Mesothelial cell of epicardium (in vitro differentiated cells): Measurements from ENCODE around the gene ATP6V1E1. TPM values are rescaled to one million over a fixed set of nuclear protein-coding genes. Genes with fewer than 3 reads are reported as not detected.

Experiments used
- DNase-seq, 2 experiments: peaks; one replicate each; pipeline ENCODE4 v3.0.0; 2021; ENCODE audit warnings: low spot score in 2 of 2; ENCODE audit not compliant: unreplicated experiment in 2 of 2
- H3K27ac Mint-ChIP-seq: 2 replicates; pipeline ENCODE4 v1.8.0; 2021; ENCODE audit warnings: mixed read lengths
- H3K27me3 Mint-ChIP-seq: 2 replicates; pipeline ENCODE4 v1.8.0; 2021; ENCODE audit warnings: low read depth, mixed read lengths
- H3K36me3 Mint-ChIP-seq: 2 replicates; pipeline ENCODE4 v1.8.0; 2021; ENCODE audit warnings: mixed read lengths
- H3K4me1 Mint-ChIP-seq: 2 replicates; pipeline ENCODE4 v1.8.0; 2021; ENCODE audit warnings: mixed read lengths
- H3K4me3 Mint-ChIP-seq: 2 replicates; pipeline ENCODE4 v1.8.0; 2021; ENCODE audit warnings: mild to moderate bottlenecking, moderate library complexity, mixed read lengths
- H3K9me3 Mint-ChIP-seq: 2 replicates; pipeline ENCODE4 v1.8.0; 2021; ENCODE audit warnings: mixed read lengths
- CTCF ChIP-seq: fragments of 200-600 bp; sonication (generic); IDR thresholded peaks from one replicate; pipeline ENCODE4 v1.5.0; 2021; ENCODE audit warnings: antibody characterized with exemption; ENCODE audit not compliant: unreplicated experiment
- total RNA-seq: library from RNA; stranded (reverse); gene quantifications from 3 replicates; pipeline ENCODE4 v1.2.1, GENCODE V29; 2021

Gene ATP6V1E1
- total RNA-seq, 1 donor from 2014 or later, result 53.2 TPM

GRCh38 chr22:17549183-17549582, 79.4 kb downstream of the ATP6V1E1 start:
- H3K9me3 Mint-ChIP-seq, result no peaks in the 10 kb centered on the region
- no peak for TF ChIP-seq CTCF
- no peak overlapping the region for H3K27ac Mint-ChIP-seq
- H3K36me3 Mint-ChIP-seq, result peaks cover 19% of the 10 kb centered on the region
- no peaks in the 10 kb centered on the region for H3K4me1 Mint-ChIP-seq
- H3K27me3 Mint-ChIP-seq, result no peaks in the 10 kb centered on the region
- no peak for DNase-seq
- H3K4me3 Mint-ChIP-seq, result no peak overlapping the region

- Mint-ChIP-seq H3K36me3 (peaks cover 19% of the 10 kb centered on the region), H3K4me1 (no peaks in the 10 kb centered on the region), H3K4me3 (no peak overlapping the region), H3K9me3 (no peaks in the 10 kb centered on the region), H3K27ac (no peak overlapping the region), H3K27me3 (no peaks in the 10 kb centered on the region)
- DNase-seq, result no peak
- TF ChIP-seq CTCF, result no peak
Observed at GRCh38 chr22:17548756-17549035, 79.9 kb downstream of the ATP6V1E1 start.

- Mint-ChIP-seq H3K4me1 (no peaks in the 10 kb centered on the region), H3K9me3 (no peaks in the 10 kb centered on the region), H3K27ac (no peak overlapping the region), H3K27me3 (no peaks in the 10 kb centered on the region), H3K36me3 (peaks cover 19% of the 10 kb centered on the region), H3K4me3 (no peak overlapping the region)
- no peak for DNase-seq
- TF ChIP-seq CTCF, result no peak
Observed at GRCh38 chr22:17548010-17548755, 80.4 kb downstream of the ATP6V1E1 start.

GRCh38 chr22:17542452-17542851, 86.1 kb downstream of the ATP6V1E1 start:
- no peak for DNase-seq
- H3K27ac Mint-ChIP-seq, result no peak overlapping the region
- H3K9me3 Mint-ChIP-seq, result no peaks in the 10 kb centered on the region
- H3K4me3 Mint-ChIP-seq, result no peak overlapping the region
- H3K27me3 Mint-ChIP-seq, result no peaks in the 10 kb centered on the region
- no peaks in the 10 kb centered on the region for H3K4me1 Mint-ChIP-seq
- peaks cover 5% of the 10 kb centered on the region for H3K36me3 Mint-ChIP-seq
- no peak for TF ChIP-seq CTCF

Other genes with a start within 250 kb of the ATP6V1E1 start
- 0.35 to 0.60 TPM (median 0.54 TPM) in 3 replicates for gene SLC25A18, start 65.3 kb downstream of the ATP6V1E1 start, total RNA-seq
- gene BCL2L13, start 10.0 kb upstream of the ATP6V1E1 start, total RNA-seq, result 30.4 to 33.9 TPM (median 30.8 TPM) in 3 replicates
- 29.9 to 33.6 TPM (median 31.7 TPM) in 3 replicates for gene BID, start 145.7 kb upstream of the ATP6V1E1 start, total RNA-seq